ENCODE data around the gene RAB20. TPM values are rescaled to one million over a fixed set of nuclear protein-coding genes. Genes with fewer than 3 reads are reported as not detected.

Gene RAB20
- total and polyA plus RNA-seq, 10 donors: 19.1 to 96.4 (median 52.8) TPM

DNA sequence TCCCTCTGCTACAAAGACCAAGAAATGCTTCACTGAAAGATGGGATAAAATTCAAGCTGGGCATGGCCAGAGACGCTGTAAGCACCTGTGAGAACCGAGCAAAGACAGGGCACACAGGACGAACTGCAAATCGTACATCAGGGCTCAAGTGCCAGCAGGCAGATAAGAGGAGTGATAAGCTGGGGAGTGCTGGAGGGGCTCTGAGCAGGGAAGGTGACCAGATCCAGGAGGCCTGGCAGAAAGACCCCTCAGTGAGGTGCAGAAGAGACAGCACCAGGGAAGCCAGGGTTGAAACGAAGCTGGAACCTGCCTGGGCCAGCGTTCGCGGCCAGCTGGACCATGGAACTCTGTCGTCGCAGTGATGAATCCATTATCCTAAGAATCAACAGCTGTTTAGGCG lies 10.2 kb downstream of the RAB20 start:
- peak; percentile 40 for DNase-seq
- H3K9me3 ChIP-seq: no peaks in the 10 kb centered on the region
- no peak overlapping the region for H3K4me3 ChIP-seq
- no peaks in the 10 kb centered on the region for H3K27me3 ChIP-seq (replicated peaks in 1 of 7)
- peak overlapping the region in 5 of 8 donors; percentile 21 to 76 (median 38) for H3K27ac ChIP-seq
- TF ChIP-seq POLR2A (IDR thresholded peaks at IDR 0.05) (no peak), POLR2AphosphoS5 (IDR thresholded peaks at IDR 0.05) (no peak)
- TF ChIP-seq, protein P1, sequence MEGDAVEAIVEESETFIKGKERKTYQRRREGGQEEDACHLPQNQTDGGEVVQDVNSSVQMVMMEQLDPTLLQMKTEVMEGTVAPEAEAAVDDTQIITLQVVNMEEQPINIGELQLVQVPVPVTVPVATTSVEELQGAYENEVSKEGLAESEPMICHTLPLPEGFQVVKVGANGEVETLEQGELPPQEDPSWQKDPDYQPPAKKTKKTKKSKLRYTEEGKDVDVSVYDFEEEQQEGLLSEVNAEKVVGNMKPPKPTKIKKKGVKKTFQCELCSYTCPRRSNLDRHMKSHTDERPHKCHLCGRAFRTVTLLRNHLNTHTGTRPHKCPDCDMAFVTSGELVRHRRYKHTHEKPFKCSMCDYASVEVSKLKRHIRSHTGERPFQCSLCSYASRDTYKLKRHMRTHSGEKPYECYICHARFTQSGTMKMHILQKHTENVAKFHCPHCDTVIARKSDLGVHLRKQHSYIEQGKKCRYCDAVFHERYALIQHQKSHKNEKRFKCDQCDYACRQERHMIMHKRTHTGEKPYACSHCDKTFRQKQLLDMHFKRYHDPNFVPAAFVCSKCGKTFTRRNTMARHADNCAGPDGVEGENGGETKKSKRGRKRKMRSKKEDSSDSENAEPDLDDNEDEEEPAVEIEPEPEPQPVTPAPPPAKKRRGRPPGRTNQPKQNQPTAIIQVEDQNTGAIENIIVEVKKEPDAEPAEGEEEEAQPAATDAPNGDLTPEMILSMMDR (IDR thresholded peaks at IDR 0.05 in 8 of 11, conservative IDR thresholded peaks at IDR 0.05 in 3 of 11): no peak
- peaks cover 0 to 87% (median 50%) of the 10 kb centered on the region in 6 donors for H3K4me1 ChIP-seq
- intact Hi-C loops (cut with DNase I; ENCODE audit: low total_unique reads): no loop called here
- peaks cover 0 to 16% (median 0%) of the 10 kb centered on the region in 6 donors for H3K36me3 ChIP-seq
- WGBS, 5 donors: 71 to 87% (median 83%) methylated on average over 11 of the region's 11 CpGs

DNA sequence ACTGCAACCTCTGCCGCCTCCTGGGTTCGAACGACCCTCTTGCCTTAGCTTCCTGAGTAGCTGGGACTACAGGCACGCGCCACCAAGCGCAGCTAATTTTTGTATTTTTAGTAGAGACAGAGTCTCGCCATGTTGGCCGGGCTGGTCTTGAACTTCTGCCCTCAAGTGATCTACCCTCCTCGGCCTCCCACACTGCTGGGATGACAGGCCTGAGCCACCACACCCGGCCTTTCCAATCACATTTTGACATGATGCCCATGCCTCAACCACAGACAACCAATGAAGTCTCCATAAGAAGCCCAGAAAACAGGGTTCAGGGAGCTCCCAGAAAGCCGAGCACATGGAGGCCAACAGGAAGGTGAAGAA lies 11.7 kb downstream of the RAB20 start:
- H3K4me3 ChIP-seq: no peak overlapping the region
- intact Hi-C loops (cut with DNase I; ENCODE audit: low total_unique reads): no loop called here
- H3K36me3 ChIP-seq: peaks cover 0 to 9% (median 0%) of the 10 kb centered on the region in 6 donors
- WGBS, 5 donors: 92 to 96% (median 94%) methylated on average over 11 of the region's 11 CpGs
- H3K27me3 ChIP-seq (replicated peaks in 1 of 7): no peaks in the 10 kb centered on the region
- peak; percentile 42 for DNase-seq
- H3K9me3 ChIP-seq: no peaks in the 10 kb centered on the region
- no peak for TF ChIP-seq POLR2AphosphoS5 (IDR thresholded peaks at IDR 0.05)
- no peak for TF ChIP-seq POLR2A (IDR thresholded peaks at IDR 0.05)
- TF ChIP-seq, protein P1 (IDR thresholded peaks at IDR 0.05 in 8 of 11, conservative IDR thresholded peaks at IDR 0.05 in 3 of 11): no peak
- peak overlapping the region in 3 of 8 donors; percentile 38 to 76 (median 51) for H3K27ac ChIP-seq
- peaks cover 0 to 86% (median 39%) of the 10 kb centered on the region in 6 donors for H3K4me1 ChIP-seq

DNA sequence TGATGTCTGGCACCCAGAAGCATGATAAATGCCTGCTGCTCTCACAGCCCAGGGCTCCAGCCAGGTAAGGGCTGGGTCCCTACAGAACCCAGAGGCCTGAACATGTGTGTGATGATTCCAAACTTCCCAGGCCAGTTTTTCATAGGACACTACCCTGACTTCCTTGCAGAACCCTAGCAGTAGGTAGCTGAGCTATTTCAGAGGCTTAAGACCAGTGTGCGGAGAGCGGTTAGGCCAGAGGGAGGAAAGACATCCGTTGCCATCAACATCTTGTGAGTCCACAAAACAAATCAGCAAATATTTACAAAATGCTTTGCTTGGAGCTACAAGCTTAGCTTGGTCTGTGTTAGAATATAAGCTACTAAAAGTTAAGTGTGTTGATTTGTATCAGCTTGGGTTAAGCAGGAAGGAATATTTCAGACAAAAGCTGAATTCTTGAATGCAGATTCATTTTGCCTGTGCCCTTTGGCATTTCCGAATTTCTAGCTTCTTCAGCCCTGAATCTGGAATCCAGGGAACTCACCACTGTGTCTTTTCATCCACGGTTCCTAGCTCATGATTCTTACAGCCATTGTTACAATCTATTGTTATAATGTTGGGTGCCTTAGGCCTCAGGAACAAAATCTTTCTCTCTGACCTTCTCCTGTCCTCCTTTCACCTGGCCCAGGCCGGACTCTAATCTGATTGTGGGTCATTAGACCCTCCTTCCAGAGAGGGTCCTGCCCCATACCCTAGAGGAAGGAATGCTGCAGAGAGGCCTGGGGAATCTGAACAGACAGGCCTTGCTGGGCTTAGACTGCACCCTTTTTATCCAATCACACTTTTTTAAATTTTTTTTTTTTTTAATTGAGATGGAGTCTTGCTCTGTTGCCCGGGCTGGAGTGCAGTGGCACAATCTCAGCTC lies 12.4 kb downstream of the RAB20 start:
- intact Hi-C loops (cut with DNase I; ENCODE audit: low total_unique reads): no loop called here
- TF ChIP-seq POLR2AphosphoS5 (IDR thresholded peaks at IDR 0.05): no peak
- no peak for TF ChIP-seq POLR2A (IDR thresholded peaks at IDR 0.05)
- TF ChIP-seq, protein P1 (IDR thresholded peaks at IDR 0.05 in 8 of 11, conservative IDR thresholded peaks at IDR 0.05 in 3 of 11): no peak
- H3K27me3 ChIP-seq (replicated peaks in 1 of 7): no peaks in the 10 kb centered on the region
- peak; percentile 15 for DNase-seq
- WGBS, 5 donors: 81 to 91% (median 89%) methylated on average over 7 of the region's 7 CpGs
- peaks cover 0 to 79% (median 35%) of the 10 kb centered on the region in 6 donors for H3K4me1 ChIP-seq
- H3K36me3 ChIP-seq: peaks cover 0 to 9% (median 0%) of the 10 kb centered on the region in 6 donors
- H3K4me3 ChIP-seq: no peak overlapping the region
- peak overlapping the region in 3 of 8 donors; percentile 5 to 76 (median 28) for H3K27ac ChIP-seq
- peaks cover 0 to 4% (median 0%) of the 10 kb centered on the region in 8 donors for H3K9me3 ChIP-seq

DNA sequence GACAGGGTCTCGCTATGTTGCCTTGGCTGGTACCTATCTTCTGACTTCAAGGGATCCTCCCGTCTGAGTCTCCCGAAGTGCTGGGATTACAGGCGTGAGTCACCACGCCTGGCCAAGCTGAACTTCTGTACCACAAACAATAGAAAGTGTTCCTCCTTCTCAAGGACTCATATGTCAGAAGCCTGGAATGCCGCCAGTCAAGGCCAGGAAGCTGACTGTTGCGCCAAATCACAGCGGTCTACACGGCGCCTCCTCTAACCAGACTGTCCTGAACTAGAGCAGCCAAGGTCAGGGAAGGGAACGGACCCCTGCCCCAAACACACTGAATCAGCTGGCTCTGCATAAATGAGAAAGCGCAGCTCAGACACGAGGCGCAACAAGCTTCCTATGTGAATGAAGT lies 14.6 kb downstream of the RAB20 start:
- H3K36me3 ChIP-seq: peaks cover 0 to 13% (median 0%) of the 10 kb centered on the region in 6 donors
- intact Hi-C loops (cut with DNase I; ENCODE audit: low total_unique reads): no loop called here
- peaks cover 0 to 5% (median 0%) of the 10 kb centered on the region in 8 donors for H3K9me3 ChIP-seq
- peaks cover 0 to 76% (median 36%) of the 10 kb centered on the region in 6 donors for H3K4me1 ChIP-seq
- TF ChIP-seq, protein P1 (IDR thresholded peaks at IDR 0.05 in 8 of 11, conservative IDR thresholded peaks at IDR 0.05 in 3 of 11): no peak
- TF ChIP-seq POLR2A (IDR thresholded peaks at IDR 0.05) (no peak), POLR2AphosphoS5 (IDR thresholded peaks at IDR 0.05) (peak in 2 of 3 donors; percentile 76 to 88)
- H3K4me3 ChIP-seq: no peak overlapping the region
- peak overlapping the region; percentile 20 to 76 (median 62) for H3K27ac ChIP-seq
- WGBS, 5 donors: 60 to 69% (median 64%) methylated on average over 13 to 14 of the region's 14 CpGs
- DNase-seq: peak; percentile 84
- no peaks in the 10 kb centered on the region for H3K27me3 ChIP-seq (replicated peaks in 1 of 7)

Data from spleen (tissue), 11 donors.